ENCODE data around the gene C10orf67.
A peak's percentile ranks its signal among the peaks of the same experiment; 100 is the strongest.

C10orf67 gene

GRCh38 chr10:23158370-23158769, 186.2 kb downstream of the C10orf67 start:
- Histone ChIP-seq H3K4me1 (ENCODE audit: control insufficient read depth, insufficient read depth, low read length) (peaks cover 2% of the 10 kb centered on the region), H3K27me3 (ENCODE audit: control insufficient read depth in 1 of 2, insufficient read depth in 2 of 2, low read length in 2 of 2) (peaks cover 0 to 6% of the 10 kb centered on the region in 2 donors), H3K9me3 (ENCODE audit: control insufficient read depth in 2 of 2, low read length in 2 of 2) (no peaks in the 10 kb centered on the region), H3K27ac (ENCODE audit: low read length) (no peak overlapping the region), H3K4me3 (ENCODE audit: low read length in 2 of 2) (peak overlapping the region in 1 of 2 donors; percentile 3), H3K9ac (ENCODE audit: low read length in 2 of 2) (no peak overlapping the region), H3K36me3 (ENCODE audit: control insufficient read depth in 2 of 2, insufficient read depth in 2 of 2, low read length in 2 of 2) (no peaks in the 10 kb centered on the region)

DNA sequence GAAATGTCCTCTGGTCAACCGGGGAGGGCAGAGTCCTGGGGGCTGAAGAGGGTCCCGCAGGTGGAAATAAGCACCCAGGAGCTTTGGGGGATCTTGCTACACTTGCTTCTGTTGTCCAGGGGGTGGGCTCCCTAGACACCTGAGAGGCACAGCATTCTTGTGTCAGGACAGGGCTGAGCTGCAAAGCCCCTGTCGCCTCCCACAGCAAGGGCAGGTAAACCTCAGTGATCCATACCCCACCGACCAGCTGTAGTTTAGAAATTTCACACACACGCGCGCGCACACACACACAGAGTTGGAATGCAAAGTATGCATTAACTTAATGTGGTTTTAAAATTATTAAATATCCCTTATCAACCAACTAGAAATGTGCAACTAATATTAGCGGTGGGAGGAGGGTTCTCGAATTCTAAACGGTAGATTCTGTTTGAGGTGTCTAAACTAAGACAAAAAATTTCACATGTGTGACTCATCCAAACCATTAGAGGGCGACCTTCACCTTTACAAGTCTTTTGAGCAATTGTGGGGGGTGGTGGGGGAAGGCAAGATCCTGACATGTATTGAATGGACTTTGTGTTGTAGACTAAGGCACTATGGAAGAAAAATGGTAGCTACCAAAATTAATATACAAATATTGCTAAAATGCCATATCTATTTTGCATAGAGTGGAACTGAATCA, 186.8 kb downstream of the C10orf67 start:
- Histone ChIP-seq H3K27ac (ENCODE audit: low read length) (no peak overlapping the region), H3K9me3 (ENCODE audit: control insufficient read depth in 2 of 2, low read length in 2 of 2) (no peaks in the 10 kb centered on the region), H3K36me3 (ENCODE audit: control insufficient read depth in 2 of 2, insufficient read depth in 2 of 2, low read length in 2 of 2) (no peaks in the 10 kb centered on the region), H3K4me3 (ENCODE audit: low read length in 2 of 2) (peak overlapping the region in 1 of 2 donors; percentile 3), H3K27me3 (ENCODE audit: control insufficient read depth in 1 of 2, insufficient read depth in 2 of 2, low read length in 2 of 2) (peaks cover 0 to 6% of the 10 kb centered on the region in 2 donors), H3K9ac (ENCODE audit: low read length in 2 of 2) (no peak overlapping the region), H3K4me1 (ENCODE audit: control insufficient read depth, insufficient read depth, low read length) (peaks cover 2% of the 10 kb centered on the region)

DNA sequence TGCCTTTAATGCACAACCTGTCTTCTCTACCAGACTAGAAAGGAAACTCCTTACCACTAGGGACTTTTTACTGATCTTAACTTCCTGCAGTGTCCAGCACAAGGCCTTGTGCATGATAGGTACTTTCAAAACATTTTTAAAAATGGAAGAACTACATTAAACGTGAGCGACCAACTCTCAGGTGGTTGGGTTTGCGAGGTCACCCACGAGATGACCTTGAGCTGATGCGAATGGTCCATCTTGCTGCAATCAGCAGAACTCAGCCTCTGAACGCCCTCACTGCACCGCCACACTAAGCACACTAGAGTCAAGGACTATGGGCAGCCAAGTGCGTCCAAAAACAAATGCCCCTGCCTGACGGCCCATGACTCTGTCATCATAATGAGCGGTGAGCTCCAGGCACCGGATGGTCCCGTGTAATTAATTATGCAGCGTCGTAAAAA, 187.3 kb downstream of the C10orf67 start:
- H3K9me3 ChIP-seq (ENCODE audit: control insufficient read depth in 2 of 2, low read length in 2 of 2) = no peaks in the 10 kb centered on the region
- H3K27ac ChIP-seq (ENCODE audit: low read length) = no peak overlapping the region
- H3K36me3 ChIP-seq (ENCODE audit: control insufficient read depth in 2 of 2, insufficient read depth in 2 of 2, low read length in 2 of 2) = no peaks in the 10 kb centered on the region
- H3K4me3 ChIP-seq (ENCODE audit: low read length in 2 of 2) = no peak overlapping the region
- H3K9ac ChIP-seq (ENCODE audit: low read length in 2 of 2) = no peak overlapping the region
- peaks cover 0 to 6% of the 10 kb centered on the region in 2 donors for H3K27me3 ChIP-seq (ENCODE audit: control insufficient read depth in 1 of 2, insufficient read depth in 2 of 2, low read length in 2 of 2)
- peaks cover 2% of the 10 kb centered on the region for H3K4me1 ChIP-seq (ENCODE audit: control insufficient read depth, insufficient read depth, low read length)

DNA sequence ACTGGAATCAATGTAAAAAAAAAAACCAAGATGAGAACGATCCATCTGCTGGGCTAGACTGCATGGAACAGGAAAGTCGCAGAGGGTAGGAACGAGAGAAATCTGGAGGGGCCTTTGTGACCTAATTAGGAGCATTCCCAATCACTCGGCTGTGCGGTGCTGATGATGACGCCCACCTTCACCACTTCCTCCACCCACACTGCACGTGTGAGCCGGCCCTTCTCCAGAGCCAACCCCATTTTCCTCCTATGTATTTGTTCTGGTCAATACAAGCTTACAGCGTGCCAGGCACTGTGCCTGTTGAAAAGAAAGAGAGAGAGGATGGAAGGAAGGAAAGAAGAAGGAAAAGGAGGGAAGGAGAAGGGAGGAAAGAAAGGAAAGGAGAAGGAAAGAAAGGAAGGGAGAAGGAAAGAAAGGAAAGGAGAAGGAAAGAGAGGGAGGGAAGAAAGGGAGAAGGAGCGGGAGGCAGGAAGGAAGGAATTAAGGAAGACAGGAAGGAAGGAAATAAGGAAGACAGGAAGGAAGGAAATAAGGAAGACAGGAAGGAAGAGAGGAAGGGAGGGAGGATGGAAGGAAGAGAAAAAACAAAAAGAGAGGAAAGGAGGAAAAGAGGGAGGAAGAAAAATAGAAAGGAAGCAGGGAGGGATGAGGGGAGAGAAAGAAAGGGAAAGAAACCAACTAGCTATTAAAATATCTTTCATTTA, 188.0 kb downstream of the C10orf67 start:
- Histone ChIP-seq H3K27me3 (ENCODE audit: control insufficient read depth in 1 of 2, insufficient read depth in 2 of 2, low read length in 2 of 2) (peaks cover 0 to 6% of the 10 kb centered on the region in 2 donors), H3K4me3 (ENCODE audit: low read length in 2 of 2) (no peak overlapping the region), H3K36me3 (ENCODE audit: control insufficient read depth in 2 of 2, insufficient read depth in 2 of 2, low read length in 2 of 2) (no peaks in the 10 kb centered on the region), H3K9me3 (ENCODE audit: control insufficient read depth in 2 of 2, low read length in 2 of 2) (no peaks in the 10 kb centered on the region), H3K9ac (ENCODE audit: low read length in 2 of 2) (no peak overlapping the region), H3K27ac (ENCODE audit: low read length) (no peak overlapping the region), H3K4me1 (ENCODE audit: control insufficient read depth, insufficient read depth, low read length) (peaks cover 2% of the 10 kb centered on the region)

GRCh38 chr10:23155169-23155568, 189.4 kb downstream of the C10orf67 start:
- no peak overlapping the region for H3K27ac ChIP-seq (ENCODE audit: low read length)
- H3K36me3 ChIP-seq (ENCODE audit: control insufficient read depth in 2 of 2, insufficient read depth in 2 of 2, low read length in 2 of 2) = no peaks in the 10 kb centered on the region
- H3K9me3 ChIP-seq (ENCODE audit: control insufficient read depth in 2 of 2, low read length in 2 of 2) = no peaks in the 10 kb centered on the region
- H3K4me3 ChIP-seq (ENCODE audit: low read length in 2 of 2) = no peak overlapping the region
- H3K27me3 ChIP-seq (ENCODE audit: control insufficient read depth in 1 of 2, insufficient read depth in 2 of 2, low read length in 2 of 2) = peaks cover 0 to 2% of the 10 kb centered on the region in 2 donors
- no peak overlapping the region for H3K9ac ChIP-seq (ENCODE audit: low read length in 2 of 2)
- peaks cover 2% of the 10 kb centered on the region for H3K4me1 ChIP-seq (ENCODE audit: control insufficient read depth, insufficient read depth, low read length)
